MM.1S (cell line): ENCODE data around the gene ERCC6.

ENCODE experiments used
- DNase-seq: peaks from one replicate; pipeline ENCODE4 v3.0.0-alpha.2; 2015
- H2AFZ ChIP-seq: fragments of 300-600 bp; sonication (generic); 2 replicates; pipeline ENCODE4 v1.6.0; 2016; ENCODE audit warnings: antibody characterized with exemption, low read length
- H3F3A ChIP-seq: fragments of 300-600 bp; sonication (generic); 2 replicates; pipeline ENCODE4 v1.6.1; 2016; ENCODE audit warnings: mild to moderate bottlenecking, antibody characterized with exemption, low read length, moderate library complexity, mixed read lengths; ENCODE audit not compliant: insufficient read depth
- H3K27ac ChIP-seq: fragments of 300-600 bp; sonication (generic); 2 replicates; pipeline ENCODE4 v1.5.1; 2016; ENCODE audit warnings: mild to moderate bottlenecking, low read length
- H3K27me3 ChIP-seq: fragments of 300-600 bp; sonication (generic); replicated peaks from 2 replicates; pipeline ENCODE4 v1.6.0; 2016; ENCODE audit warnings: low read length; ENCODE audit not compliant: insufficient read depth
- H3K36me3 ChIP-seq: fragments of 300-600 bp; sonication (generic); replicated peaks from 2 replicates; pipeline ENCODE4 v1.6.1; 2016; ENCODE audit warnings: mild to moderate bottlenecking, low read length, mixed read lengths; ENCODE audit not compliant: insufficient read depth
- H3K4me1 ChIP-seq: fragments of 300-600 bp; sonication (generic); 2 replicates; pipeline ENCODE4 v1.6.1; 2016; ENCODE audit warnings: low read length, mixed read lengths
- H3K4me2 ChIP-seq: fragments of 300-600 bp; sonication (generic); 2 replicates; pipeline ENCODE4 v1.6.0; 2016; ENCODE audit warnings: low read depth, low read length
- H3K4me3 ChIP-seq: fragments of 300-600 bp; sonication (generic); 2 replicates; pipeline ENCODE4 v1.5.1; 2016; ENCODE audit warnings: low read length, mixed read lengths
- H3K79me2 ChIP-seq: fragments of 300-600 bp; sonication (generic); 2 replicates; pipeline ENCODE4 v1.6.1; 2016; ENCODE audit warnings: mixed run types, low read length, mixed read lengths
- H3K9ac ChIP-seq: fragments of 300-600 bp; sonication (generic); 2 replicates; pipeline ENCODE4 v1.6.1; 2016; ENCODE audit warnings: low read length, mixed read lengths
- H3K9me2 ChIP-seq: fragments of 300-600 bp; sonication (generic); replicated peaks from 2 replicates; pipeline ENCODE4 v1.6.1; 2016; ENCODE audit warnings: mild to moderate bottlenecking, low read length, mixed read lengths; ENCODE audit not compliant: insufficient read depth
- H3K9me3 ChIP-seq: fragments of 300-600 bp; sonication (generic); replicated peaks from 2 replicates; pipeline ENCODE4 v1.6.1; 2016; ENCODE audit warnings: mild to moderate bottlenecking, low read length, mixed read lengths; ENCODE audit not compliant: insufficient read depth
- H4K20me1 ChIP-seq: fragments of 300-600 bp; sonication (generic); 2 replicates; pipeline ENCODE4 v1.6.1; 2016; ENCODE audit warnings: mild to moderate bottlenecking, low read length, moderate library complexity, mixed read lengths; ENCODE audit not compliant: insufficient read depth
- EZH2 ChIP-seq: fragments of 300-600 bp; sonication (generic); optimal IDR thresholded peaks from 2 replicates; pipeline ENCODE3; 2017; ENCODE audit warnings: low read depth, mild to moderate bottlenecking, antibody characterized with exemption, low read length, mixed read lengths
- EZH2phosphoT487 ChIP-seq: fragments of 300-600 bp; sonication (generic); IDR thresholded peaks from 2 replicates; pipeline ENCODE4 v1.6.1; 2018; ENCODE audit warnings: antibody characterized with exemption, low read length
- TF ChIP-seq, protein P1 (sequence below): fragments of 300-600 bp; sonication (generic); IDR thresholded peaks from 2 replicates; pipeline ENCODE4 v1.5.1; 2016; ENCODE audit warnings: antibody characterized with exemption, low read length, mixed read lengths

The ERCC6 gene

DNA sequence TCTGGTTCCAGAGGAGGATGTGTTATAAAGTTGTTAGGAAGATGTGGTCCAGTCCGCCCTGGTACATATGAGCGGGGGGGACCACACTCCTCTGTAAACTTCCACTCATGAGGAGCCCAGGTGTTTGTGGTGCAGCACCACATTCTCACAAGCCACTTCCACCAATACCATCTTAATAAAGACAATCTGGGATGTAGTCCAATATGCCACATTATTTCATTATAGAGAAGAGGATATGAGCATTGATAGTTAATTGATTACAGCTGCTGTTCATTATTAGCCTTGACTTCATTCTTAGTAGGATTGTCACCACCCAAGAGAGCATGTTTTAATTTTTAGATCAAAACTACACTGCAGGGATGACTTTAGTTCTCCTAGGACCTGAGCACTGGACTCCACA is 40.5 kb downstream of the ERCC6 start:
- Histone ChIP-seq H4K20me1 (no peaks in the 10 kb centered on the region), H3K79me2 (no peaks in the 10 kb centered on the region), H3K4me2 (no peak overlapping the region), H3K27me3 (no peaks in the 10 kb centered on the region), H3F3A (no peaks in the 10 kb centered on the region), H3K9ac (no peak overlapping the region), H2AFZ (no peak overlapping the region), H3K36me3 (no peaks in the 10 kb centered on the region), H3K4me3 (no peak overlapping the region), H3K27ac (no peak overlapping the region), H3K9me3 (no peaks in the 10 kb centered on the region), H3K4me1 (no peaks in the 10 kb centered on the region), H3K9me2 (no peaks in the 10 kb centered on the region)
- no peak for TF ChIP-seq EZH2phosphoT487
- TF ChIP-seq, protein P1, sequence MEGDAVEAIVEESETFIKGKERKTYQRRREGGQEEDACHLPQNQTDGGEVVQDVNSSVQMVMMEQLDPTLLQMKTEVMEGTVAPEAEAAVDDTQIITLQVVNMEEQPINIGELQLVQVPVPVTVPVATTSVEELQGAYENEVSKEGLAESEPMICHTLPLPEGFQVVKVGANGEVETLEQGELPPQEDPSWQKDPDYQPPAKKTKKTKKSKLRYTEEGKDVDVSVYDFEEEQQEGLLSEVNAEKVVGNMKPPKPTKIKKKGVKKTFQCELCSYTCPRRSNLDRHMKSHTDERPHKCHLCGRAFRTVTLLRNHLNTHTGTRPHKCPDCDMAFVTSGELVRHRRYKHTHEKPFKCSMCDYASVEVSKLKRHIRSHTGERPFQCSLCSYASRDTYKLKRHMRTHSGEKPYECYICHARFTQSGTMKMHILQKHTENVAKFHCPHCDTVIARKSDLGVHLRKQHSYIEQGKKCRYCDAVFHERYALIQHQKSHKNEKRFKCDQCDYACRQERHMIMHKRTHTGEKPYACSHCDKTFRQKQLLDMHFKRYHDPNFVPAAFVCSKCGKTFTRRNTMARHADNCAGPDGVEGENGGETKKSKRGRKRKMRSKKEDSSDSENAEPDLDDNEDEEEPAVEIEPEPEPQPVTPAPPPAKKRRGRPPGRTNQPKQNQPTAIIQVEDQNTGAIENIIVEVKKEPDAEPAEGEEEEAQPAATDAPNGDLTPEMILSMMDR: no peak
- no peak for TF ChIP-seq EZH2
- no peak for DNase-seq

DNA sequence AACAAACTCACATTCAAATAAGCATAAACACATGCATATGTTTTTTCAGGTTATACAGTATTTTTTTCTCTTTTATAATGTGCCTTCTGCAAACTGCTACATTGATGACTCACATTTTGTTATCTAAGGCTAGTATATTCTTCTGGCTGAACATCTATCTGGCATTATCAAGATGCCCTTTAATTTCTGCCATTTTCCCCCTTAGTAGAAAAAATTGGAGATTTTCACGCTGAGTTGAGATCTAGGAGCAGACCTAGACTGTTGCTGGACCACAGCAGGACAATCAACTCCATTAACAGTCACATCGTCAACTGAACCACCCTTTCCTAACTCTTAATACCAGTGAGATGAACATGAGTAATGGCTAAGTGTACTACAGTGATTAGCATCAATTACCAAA is 41.6 kb downstream of the ERCC6 start:
- no peak for TF ChIP-seq EZH2
- TF ChIP-seq, protein P1: no peak
- TF ChIP-seq EZH2phosphoT487: no peak
- DNase-seq: no peak
- H3K27ac ChIP-seq: no peak overlapping the region
- no peaks in the 10 kb centered on the region for H3K9me3 ChIP-seq
- no peak overlapping the region for H3K4me3 ChIP-seq
- no peaks in the 10 kb centered on the region for H3K4me1 ChIP-seq
- no peak overlapping the region for H3K9ac ChIP-seq
- H3K79me2 ChIP-seq: no peaks in the 10 kb centered on the region
- no peaks in the 10 kb centered on the region for H3K27me3 ChIP-seq
- H3K36me3 ChIP-seq: no peaks in the 10 kb centered on the region
- no peak overlapping the region for H2AFZ ChIP-seq
- H4K20me1 ChIP-seq: no peaks in the 10 kb centered on the region
- H3F3A ChIP-seq: no peaks in the 10 kb centered on the region
- no peaks in the 10 kb centered on the region for H3K9me2 ChIP-seq
- H3K4me2 ChIP-seq: no peak overlapping the region

DNA sequence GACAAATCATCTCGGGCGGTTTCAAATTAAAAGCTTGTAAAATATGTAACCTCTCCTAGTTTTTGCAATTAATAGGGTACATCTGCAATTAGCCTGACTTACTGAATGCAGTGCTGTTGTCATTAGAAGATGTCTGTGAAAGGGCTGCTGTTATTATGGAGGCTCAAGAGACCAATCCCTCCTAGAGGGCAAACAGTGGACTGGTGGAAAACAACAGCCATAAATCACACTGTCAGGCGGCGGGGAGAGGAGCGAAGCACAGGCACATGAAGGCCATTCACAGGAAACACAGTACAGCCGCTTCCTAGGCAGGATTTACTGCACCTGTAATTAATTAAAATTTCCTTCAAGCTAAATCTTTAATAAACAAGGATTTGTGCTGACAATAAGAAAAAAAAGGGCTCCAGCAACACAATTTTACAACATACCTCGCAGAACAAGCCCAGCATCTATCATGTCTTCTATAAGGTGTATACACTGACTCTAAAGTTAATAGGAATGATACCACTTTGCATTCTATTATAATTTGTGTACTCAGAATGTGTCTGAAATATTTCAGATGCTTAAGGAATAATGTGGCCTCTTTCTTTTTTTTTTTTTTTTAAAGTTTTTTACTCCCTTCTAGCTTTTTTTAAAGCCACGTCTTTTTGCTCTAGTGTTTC is 50.7 kb downstream of the ERCC6 start:
- DNase-seq: no peak

More for the DNA sequence above, 50.7 kb downstream of the ERCC6 start:
- Histone ChIP-seq H3K27me3 (no peaks in the 10 kb centered on the region), H3K27ac (no peak overlapping the region), H3K9me2 (no peaks in the 10 kb centered on the region), H4K20me1 (no peaks in the 10 kb centered on the region), H3K4me1 (no peaks in the 10 kb centered on the region), H3K4me2 (no peak overlapping the region), H3F3A (no peaks in the 10 kb centered on the region), H3K4me3 (no peak overlapping the region), H3K9me3 (no peaks in the 10 kb centered on the region), H3K36me3 (no peaks in the 10 kb centered on the region), H2AFZ (no peak overlapping the region), H3K79me2 (no peaks in the 10 kb centered on the region), H3K9ac (no peak overlapping the region)
- TF ChIP-seq EZH2phosphoT487 (no peak), EZH2 (no peak)
- TF ChIP-seq, protein P1: no peak
